COLO668 (cell line): ENCODE data around the gene HNRNPLL.
"Not testable (repeated sequence)": the region's sequence is repeated elsewhere in the genome, so short reads cannot be mapped to it uniquely, and the experiment has no call there.

ENCODE experiments used
- DNase-seq: peaks from one replicate; lab custom pipeline; 2025; ENCODE audit not compliant: unreplicated experiment; lab: John Stamatoyannopoulos, UW

Gene HNRNPLL

DNA sequence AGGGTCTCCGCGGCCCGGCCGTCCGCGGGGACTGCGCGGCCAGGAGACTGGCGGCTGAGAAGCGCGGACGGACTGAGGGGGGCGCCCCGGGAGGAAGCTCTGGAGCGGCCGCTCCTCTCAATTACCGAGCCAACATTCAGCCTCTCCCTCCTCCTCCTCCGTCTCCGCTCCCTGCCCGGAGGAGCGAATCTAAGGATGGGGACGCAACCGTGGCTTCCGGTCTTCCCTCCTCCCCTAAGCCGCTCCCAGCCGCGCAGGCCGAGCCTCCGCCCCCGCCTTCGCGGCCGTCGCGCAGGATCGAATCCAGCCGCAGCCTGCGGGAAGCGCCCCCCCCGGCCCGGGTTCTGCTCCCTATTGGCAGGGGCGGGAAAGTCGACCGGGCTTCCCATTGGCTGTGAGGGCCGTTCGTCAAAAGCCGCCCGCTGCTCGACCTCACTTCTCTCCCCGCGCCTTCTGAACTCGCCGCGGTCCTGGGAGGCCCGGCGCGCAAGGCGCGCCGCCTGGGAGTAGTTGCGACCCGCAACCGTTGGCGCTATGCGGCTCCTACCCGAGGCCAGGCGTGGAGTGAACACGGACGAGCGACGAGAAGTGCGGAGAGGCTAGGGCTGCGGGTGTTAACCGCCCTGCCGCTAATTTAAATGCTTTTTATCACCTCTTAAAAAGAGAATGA, at the start of gene HNRNPLL:
HNRNPLL (minus strand) TSS at position 197 of the 670 bp plus-strand sequence. CDS start 302 bp downstream, outside the sequence.
- peak; percentile 97 for DNase-seq

DNA sequence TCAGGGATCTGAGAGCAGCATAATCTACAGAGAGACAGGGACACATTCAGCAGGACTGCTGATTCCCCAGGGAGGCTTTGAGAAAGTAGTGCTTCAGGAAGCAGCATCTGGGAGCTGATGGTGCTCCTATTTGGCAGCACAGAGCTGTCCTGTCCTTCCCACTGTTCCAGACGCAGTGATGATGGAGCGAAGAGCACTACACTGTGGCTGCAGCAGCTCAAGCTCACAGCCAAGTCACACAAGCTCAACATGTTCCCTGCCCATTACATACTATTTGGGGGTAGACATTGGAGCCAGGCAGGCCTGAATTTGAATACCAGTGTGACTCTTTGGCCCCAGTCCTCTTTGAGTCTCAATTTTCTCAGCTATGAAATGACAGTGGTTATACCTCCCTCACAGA, 48.0 kb upstream of the HNRNPLL start:
- no peak for DNase-seq

DNA sequence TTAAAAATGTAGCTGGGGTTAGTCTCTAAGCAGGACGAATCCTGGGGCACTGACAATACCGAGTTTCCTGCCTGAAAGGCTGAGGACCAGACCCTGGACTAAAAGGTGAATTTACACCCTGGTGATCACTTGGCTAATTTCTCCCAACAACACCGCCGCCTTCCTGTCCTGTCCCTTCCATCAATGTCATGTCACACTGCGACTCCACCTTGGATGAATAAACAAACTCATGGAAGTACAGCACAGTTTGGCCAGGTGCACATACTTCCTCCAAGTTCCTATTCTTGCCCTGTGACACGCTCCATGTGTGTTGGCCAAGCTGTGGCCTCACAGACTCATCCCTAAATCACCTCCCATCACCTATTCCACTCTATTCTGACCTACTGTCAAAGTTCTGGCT, 47.3 kb upstream of the HNRNPLL start:
- no peak for DNase-seq

DNA sequence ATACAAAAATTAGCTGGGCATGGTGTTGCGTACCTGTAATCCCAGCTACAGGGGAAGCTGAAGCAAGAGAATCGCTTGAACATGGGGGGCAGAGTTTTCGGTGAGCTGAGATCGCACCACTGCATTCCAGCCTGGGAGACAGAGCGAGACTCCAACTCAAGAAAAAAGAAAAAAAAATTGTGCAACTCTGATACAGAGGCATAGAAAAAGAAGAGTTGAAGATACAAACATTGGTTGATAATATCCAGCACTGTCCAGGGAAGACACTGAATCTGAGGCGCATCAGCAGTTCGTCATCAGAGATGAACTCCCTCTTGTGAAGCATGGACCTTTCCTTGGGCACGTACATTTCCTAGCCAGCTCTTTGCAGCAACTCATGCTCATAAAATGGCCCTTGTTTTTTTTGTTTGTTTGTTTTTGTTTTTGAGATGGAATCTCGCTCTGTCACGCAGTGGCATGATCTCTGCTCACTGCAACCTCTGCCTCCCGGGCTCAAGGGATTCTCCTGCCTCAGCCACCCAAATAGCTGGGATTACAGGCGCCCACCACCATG, 46.5 kb upstream of the HNRNPLL start:
- DNase-seq = no peak

DNA sequence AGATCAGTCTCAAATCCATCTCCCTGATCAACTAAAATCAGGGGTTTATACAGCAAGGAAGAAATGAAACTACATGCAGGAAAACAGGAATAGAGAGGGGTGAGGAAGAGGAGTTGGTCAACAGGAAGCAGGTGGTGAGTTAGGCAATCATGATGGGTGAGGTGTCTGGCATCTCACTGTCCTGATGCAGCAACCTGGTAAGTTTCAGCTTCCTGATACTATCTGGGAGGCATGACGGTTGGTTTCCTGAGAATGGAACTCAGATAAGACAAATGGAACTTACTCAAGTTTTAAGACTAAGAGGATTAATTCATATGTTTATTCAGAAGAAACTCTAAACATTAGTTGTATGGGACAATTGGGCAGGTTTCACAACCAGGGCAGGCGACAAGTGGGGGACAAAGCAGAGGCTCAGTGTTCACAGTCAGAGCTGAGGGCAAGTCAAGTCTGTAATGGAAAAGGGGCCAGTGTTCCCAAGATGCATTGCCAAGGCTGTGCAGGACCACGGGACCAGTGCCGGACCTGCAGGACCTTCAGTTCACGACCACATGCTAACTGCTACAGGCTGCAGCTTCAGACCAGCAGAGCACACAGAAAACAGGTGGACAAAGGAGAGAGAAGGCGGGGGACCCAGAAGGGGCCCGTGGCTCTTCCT, 45.5 kb upstream of the HNRNPLL start:
- DNase-seq = no peak

DNA sequence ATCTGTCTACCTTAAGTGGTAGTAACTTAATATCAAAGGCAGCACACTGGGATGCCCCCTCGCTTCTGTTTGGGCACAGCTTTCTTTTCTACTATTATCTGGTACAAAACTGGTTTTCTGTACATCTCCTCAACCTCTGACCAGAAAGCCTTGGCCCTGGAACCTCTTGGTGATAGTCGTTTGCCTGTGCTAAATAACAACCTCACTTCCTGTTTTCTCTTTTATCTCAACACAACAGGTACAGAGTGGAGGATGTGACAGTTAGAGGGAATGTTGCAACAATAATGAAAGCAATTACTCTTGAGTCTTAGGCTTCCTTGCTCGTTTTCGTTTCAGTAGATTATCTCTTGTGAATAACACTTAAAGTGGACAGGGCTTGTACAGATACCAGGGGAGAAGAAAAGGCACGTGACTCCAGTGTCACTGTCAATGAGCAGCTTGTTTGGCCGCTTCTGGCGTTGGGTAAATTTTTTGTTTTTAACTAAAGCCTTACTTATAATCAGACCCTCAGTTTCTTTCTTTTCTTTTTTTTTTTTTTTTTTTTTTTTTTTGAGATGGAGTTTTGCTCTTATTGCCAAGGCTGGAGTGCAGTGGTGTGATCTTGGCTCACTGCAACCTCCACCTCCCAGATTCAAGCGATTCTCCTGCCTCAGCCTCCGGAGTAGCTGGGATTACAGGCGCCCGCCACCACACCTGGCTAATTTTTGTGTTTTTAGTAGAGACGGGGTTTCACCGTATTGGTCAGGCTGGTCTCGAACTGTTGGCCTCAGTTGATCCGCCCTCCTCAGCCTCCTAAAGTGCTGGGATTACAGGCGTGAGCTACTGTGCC, 41.2 kb upstream of the HNRNPLL start:
- not testable (repeated sequence) for DNase-seq

DNA sequence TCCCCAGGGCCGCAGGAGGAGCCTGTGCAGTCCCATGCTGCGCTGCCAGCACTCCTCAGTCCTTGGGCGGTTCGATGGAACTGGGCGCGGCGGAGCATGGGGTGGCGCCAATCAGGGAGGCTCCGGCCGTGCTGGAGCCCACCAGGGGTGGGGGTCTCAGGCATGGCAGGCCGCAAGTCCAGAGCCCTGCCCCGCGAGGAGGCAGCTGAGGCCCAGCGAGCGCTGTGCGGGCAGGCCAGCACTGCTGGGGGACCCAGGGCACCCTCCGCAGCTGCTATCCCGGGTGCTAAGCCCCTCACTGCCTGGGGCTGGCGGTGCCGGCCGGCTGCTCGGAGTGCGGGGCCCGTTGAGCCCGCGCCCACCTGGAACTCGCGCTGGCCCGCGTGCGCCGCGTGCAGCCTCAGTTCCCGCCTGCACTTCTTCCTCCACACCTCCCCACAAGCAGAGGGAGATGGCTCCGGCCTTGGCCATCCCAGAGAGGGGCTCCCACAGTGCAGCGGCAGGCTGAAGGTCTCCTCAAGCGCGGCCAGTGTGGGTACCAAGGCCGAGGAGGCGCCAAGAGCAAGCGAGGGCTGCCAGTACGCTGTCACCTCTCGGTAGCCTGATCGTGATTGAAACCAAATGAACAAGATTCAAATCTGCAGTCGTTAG, 40.4 kb upstream of the HNRNPLL start:
- DNase-seq = no peak

DNA sequence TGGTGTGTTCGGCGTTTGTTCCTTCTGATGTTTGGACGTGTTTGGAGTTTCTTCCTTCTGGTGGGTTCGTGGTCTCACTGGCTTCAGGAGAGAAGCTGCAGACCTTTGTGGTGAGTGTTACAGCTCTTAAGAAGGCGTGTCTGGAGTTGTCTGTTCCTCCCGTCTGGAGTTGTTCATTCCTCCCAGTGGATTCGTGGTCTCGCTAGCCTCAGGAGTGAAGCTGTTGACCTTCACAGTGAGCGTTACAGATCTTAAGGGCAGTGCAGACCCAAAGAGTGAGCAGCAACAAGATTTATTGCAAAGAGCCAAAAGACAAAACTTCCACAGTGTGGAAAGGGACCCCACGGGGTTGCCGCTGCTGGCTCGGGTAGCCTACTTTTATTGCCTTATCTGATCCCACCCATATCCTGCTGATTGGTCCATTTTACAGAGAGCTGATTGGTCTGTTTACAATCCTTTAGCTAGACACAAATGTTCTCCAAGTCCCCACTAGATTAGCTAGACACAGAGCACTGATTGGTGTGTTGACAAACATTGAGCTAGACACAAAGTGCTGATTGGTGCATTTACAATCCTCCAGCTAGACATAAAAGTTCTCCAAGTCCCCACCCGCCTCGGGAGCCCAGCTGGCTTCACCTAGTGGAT, 39.8 kb upstream of the HNRNPLL start:
- DNase-seq = not testable (repeated sequence)

DNA sequence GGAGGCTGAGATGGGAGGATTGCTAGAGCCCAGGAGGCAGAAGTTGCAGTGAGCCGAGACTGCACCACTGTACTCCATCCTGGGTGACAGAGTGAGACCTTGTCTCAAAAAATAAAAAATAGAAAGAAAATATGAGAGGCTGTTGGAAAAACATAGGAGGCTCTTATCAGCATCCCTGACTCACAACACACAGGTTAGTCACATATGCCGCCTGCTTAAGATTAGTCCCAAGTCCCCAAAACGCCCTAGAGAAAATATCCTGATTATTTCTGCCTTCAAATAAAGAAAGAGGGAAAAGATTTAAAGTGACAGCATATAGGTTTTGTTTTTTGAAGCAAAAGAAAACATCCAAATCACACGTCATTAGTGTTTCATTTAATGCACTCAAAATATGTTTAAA, 33.3 kb upstream of the HNRNPLL start:
- no peak for DNase-seq

DNA sequence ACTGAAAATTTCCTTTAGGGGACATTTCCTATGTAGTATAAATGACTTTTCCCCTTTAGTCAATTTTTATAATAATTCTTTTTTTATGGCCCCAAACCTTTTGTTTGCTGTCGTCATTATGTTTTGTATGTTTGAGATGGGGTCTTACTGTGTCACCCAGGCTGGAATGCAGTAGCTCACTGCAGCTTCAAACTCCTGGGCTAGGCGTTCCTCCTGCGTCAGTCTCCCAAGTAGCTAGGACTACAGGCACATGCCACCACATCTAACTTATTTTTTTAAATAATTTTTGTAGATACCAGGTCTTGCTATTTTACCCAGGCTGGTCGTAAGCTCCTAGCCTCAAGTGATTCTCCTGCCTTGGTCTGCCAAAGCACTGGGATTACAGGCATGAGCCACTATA, 32.4 kb upstream of the HNRNPLL start:
- no peak for DNase-seq

DNA sequence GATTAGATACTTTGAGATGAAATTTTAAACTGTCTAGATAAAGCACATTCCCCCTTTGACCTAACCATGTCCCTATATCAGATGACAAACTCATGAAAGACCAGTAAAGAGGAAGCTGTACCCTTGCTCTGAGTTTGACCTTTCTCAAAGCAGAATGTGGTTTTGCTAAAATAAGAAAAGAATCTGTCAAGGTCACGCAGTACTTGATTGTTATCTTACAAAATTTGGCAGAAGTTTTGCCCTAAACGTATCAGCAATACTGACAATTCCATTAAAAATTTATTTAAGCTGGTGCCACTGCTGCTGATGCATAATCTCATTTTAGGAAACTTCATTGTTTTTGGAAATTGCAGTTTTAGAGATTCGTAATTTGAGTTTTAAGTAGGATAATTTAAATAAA, 32.0 kb upstream of the HNRNPLL start:
- DNase-seq = no peak

DNA sequence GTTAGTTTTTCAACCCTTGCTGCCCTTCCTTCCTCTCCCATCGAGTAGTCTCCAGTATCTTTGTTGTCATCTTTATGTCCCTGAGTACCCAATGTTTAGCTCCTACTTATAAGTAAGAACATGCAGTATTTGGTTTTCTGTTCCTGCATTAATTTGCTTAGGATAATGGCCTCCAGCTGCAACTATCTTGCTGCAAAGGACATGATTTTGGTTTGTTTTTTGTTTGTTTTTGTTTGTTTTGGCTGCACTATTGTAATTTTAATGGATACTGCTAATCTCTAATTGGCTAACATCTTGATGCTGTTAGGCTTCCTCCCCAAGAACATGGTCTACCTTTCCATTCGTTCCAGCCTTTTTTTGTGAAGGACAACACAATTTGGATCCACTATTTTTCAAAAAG, 31.2 kb upstream of the HNRNPLL start:
- no peak for DNase-seq

DNA sequence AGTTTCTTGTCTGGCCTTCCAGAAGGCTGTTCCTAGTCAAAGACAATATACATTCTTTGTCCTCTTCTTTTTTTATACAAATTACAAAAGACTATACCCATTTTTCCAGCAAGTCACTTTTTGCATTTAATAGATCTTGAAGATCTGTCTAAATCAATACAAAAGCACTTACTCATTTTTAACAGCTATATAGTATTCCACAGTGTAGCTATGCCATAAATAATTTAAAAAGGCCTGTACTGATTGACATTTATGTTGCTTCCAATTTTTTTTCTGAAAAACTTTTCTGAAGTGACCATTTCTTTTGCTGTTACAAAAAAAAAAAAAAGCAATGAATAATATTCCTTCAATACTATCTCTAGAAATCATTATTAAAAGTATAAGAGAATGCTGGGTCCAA, 30.3 kb upstream of the HNRNPLL start:
- DNase-seq = no peak

DNA sequence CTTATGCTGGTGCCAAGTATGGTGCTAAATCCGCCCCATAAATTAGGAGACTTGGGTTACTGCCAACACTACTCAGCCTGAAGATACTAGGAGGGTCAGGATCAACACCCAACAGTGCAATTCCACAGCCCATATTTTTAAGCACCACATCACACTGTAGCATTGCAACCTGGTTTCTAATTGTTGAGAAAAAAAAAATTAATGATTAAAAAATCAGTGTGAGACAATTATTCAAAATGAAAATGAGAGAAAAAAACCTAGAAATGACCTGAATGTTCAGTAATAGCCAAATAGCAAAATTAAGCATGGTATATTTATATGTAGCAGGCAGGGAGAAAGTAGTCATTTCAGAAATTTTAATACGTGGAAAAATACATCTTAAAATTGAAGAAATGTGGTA, 29.2 kb upstream of the HNRNPLL start:
- no peak for DNase-seq

DNA sequence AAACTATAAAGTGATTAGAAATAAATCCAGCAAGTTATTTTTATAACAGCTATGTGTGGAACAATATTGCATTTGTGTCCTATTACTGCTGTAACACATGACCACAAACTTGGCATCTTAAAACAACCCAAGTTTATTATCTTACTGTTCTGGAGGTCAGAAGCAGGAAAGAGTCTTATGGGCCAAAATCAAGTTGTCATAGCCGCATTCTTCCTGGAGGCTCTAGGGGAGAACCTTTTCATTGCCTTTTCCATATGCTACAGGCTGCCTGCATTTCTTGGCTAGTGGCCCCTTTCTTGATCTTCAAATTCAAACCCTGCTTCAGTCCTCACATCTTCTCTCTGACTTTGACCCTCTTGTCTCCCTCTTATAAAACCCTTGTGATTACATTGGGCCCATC, 27.0 kb upstream of the HNRNPLL start:
- no peak for DNase-seq

DNA sequence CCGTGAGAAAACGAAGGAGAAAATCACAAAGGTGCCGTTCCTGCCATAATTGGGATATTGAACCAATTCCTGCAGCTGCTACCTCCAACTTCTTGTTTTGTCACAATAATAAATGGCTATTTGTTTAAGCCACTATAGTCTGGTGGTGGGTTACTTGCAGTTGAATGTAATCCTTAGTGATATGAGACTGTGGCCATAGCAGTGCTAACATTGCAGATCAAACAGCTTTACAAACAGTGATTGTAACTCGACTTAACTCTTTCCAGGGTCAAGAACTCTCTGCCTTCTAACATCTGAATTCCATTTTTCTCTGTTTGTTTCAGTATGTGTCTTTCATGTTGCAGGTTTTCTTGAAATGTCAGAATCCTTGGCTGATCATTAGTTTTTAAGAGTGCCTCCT, 24.7 kb upstream of the HNRNPLL start:
- no peak for DNase-seq

DNA sequence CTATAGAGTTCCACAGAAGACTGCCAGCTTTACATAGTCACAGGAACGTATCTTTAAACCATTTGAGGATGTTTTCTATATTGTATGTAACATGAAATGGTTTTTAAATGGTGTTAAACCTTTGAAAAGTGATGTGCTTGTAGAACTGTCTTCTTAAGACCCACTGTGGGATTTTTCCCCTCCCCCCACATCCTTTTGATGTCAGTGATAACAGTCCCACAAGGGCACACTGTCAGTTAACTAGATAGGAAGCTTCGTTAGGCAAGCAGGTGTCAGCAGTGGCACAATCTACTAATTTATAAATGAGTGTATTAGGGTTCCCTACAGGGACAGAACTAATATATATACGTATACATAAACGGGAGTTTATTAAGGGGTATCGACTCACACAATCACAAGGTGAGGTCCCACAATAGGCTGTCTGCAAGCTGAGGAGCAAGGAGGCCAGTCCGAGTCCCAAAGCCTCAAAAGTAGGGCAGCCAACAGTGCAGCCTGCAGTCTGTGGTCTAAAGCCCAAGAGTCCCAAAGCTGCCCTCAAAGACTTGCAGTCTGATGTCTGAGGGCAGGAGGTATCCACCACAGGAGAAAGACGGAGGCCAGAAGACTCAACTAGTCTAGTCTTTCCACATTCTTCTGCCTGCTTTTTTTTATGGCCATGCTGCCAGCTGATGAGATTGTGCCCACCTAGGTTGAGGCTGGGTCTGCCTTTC, 23.8 kb upstream of the HNRNPLL start:
- DNase-seq = no peak

DNA sequence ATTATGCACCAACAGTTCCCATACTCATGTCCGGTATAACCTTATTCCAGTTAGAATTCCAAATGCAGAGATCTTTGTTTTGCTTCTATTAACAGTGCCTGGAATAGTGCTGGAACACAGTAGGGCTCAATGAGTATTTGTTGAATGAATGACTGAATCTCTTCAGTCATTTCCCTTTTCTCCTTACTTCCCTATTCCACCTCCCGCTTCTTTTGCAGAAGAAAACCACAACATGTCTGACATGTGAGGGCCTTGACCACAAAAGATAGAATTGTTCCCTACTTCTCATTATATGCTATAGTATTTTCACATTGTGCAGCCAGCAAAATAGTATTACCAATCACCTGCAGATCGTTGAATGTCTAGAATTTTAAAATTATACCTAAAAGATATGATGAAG, 19.5 kb upstream of the HNRNPLL start:
- DNase-seq = no peak

DNA sequence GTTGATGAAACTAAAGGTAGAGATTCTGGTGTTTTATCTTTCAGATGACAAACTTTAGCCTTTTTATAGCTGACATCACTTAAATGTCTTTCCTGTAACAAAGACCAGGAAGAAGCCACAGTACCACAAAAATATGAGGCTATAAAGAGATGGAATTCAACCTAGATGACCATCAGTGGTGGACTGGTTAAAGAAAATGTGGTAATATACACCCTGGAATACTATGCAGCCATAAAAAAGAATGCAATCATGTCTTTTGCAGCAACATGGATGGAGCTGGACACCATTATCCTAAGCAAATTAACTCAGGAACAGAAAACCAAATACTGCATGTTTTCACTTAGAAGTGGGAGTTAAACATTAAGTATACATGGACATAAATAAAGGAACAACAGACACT, 18.3 kb upstream of the HNRNPLL start:
- no peak for DNase-seq

DNA sequence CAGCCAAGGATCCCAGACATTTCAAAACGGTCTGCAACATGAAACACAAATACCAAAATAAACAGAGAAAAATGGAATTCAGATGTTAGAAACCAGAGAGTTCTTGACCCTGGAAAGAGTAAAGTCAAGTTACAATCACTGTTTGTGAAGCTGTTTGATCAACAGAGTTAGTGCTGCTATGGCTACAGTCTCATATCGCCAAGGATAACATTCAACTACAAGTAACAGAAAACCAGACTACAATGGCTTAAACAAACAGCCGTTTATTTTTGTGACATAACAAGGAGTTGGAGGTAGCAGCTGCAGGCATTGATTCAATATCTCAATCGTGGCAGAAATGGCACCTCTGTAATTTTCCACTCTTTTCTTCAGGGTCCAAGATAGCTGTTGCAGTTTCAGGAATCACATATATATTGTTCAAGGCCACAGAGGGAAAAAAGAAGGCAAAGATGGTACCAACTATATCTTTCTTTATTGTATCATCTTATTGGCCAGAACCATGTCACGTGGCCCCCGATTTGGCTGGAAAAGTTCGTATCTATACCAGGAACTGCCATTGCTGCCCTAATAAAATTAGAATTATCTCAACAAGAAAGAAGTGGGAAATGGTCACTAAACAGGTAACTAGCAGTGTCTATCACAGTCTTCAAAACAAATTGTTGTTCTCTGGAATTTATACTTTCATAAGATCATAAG, 17.7 kb upstream of the HNRNPLL start:
- peak; percentile 31 for DNase-seq
